Activated T-cell treated with anti-CD3 and anti-CD28 coated beads, Interleukin-2, amount 50 U/mL, for 72 hours (primary cell): ENCODE results near the gene UNC45B. TPM values are rescaled to one million over a fixed set of nuclear protein-coding genes. Genes with fewer than 3 reads are reported as not detected.
"Not testable (repeated sequence)": the region's sequence is repeated elsewhere in the genome, so short reads cannot be mapped to it uniquely, and the experiment has no call there.

ENCODE experiments used
- ATAC-seq, 2 donors: fragments of 150-1000 bp; cut with Tn5 transposase; replicated peaks in 1 of 2; 2 replicates each; pipeline ENCODE4 v1.10.0; 2021; ENCODE audit warnings: moderate library complexity in 2 of 2, mild to moderate bottlenecking in 1 of 2
- DNase-seq, 2 donors: peaks; one replicate each; pipeline ENCODE4 v3.0.0; 2021 to 2022; ENCODE audit warnings: mixed read lengths in 1 of 2
- H3K27ac Mint-ChIP-seq: one replicate; pipeline ENCODE4 v1.8.0; 2022; ENCODE audit warnings: mild to moderate bottlenecking, moderate library complexity, mixed read lengths
- H3K27me3 Mint-ChIP-seq: one replicate; pipeline ENCODE4 v1.8.0; 2022; ENCODE audit warnings: low read depth, mixed read lengths
- H3K36me3 Mint-ChIP-seq, 2 donors: one replicate each; pipeline ENCODE4 v1.8.0; 2022; ENCODE audit warnings: mixed read lengths in 2 of 2, mild to moderate bottlenecking in 1 of 2; ENCODE audit not compliant: insufficient read depth in 2 of 2
- H3K4me1 Mint-ChIP-seq: one replicate; pipeline ENCODE4 v1.8.0; 2022; ENCODE audit warnings: low read depth, mixed read lengths
- H3K4me3 Mint-ChIP-seq, 2 donors: one replicate each; pipeline ENCODE4 v1.8.0; 2022; ENCODE audit warnings: mild to moderate bottlenecking in 2 of 2, mixed read lengths in 2 of 2, moderate library complexity in 2 of 2
- H3K9me3 Mint-ChIP-seq, 2 donors: one replicate each; pipeline ENCODE4 v1.8.0; 2022; ENCODE audit warnings: mixed read lengths in 2 of 2
- total RNA-seq, 2 donors: library from RNA; stranded (reverse); gene quantifications; one replicate each; pipeline ENCODE4 v1.2.3, GENCODE V29; 2022

UNC45B gene
- total RNA-seq, 2 donors from 2014 or later = 0.05 to 0.07 TPM

DNA sequence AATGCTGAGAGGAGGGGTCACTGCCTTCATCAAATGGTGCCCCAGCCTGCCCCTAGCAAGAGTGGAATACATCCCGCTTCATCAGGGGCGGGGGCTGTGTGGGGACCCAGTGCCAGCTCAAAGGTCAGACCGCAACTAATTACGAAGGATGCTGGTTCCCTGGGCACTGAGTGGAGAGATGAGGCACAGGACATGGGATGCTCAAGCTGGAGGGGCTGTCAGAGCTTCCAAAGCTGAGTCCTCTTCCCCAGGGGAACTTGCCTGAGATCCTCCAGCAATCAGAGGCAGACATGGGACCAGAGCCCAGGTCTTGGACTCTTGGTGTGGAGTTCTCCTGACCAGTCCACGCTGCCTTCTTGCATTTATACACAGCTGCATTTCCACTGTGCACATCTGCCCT lies 18.9 kb downstream of the UNC45B start:
- Mint-ChIP-seq H3K4me3 (no peak overlapping the region), H3K9me3 (no peaks in the 10 kb centered on the region), H3K27ac (no peak overlapping the region), H3K27me3 (no peaks in the 10 kb centered on the region), H3K4me1 (peaks cover 41% of the 10 kb centered on the region), H3K36me3 (no peaks in the 10 kb centered on the region)
- no peak for ATAC-seq
- no peak for DNase-seq

- DNase-seq = no peak
- H3K4me1 Mint-ChIP-seq = peaks cover 41% of the 10 kb centered on the region
- ATAC-seq = no peak
- no peak overlapping the region for H3K27ac Mint-ChIP-seq
- no peaks in the 10 kb centered on the region for H3K9me3 Mint-ChIP-seq
- H3K27me3 Mint-ChIP-seq = no peaks in the 10 kb centered on the region
- H3K4me3 Mint-ChIP-seq = no peak overlapping the region
- H3K36me3 Mint-ChIP-seq = no peaks in the 10 kb centered on the region
These were observed 19.4 kb downstream of the UNC45B start for GRCh38 chr17:35167046-35167445.

- Mint-ChIP-seq H3K36me3 (no peaks in the 10 kb centered on the region), H3K27me3 (no peaks in the 10 kb centered on the region), H3K9me3 (no peaks in the 10 kb centered on the region), H3K4me3 (no peak overlapping the region), H3K4me1 (peaks cover 41% of the 10 kb centered on the region), H3K27ac (no peak overlapping the region)
- no peak for DNase-seq
- no peak for ATAC-seq
These were observed 20.0 kb downstream of the UNC45B start for GRCh38 chr17:35167666-35168065.

- DNase-seq (no peak), ATAC-seq (no peak)
These were observed 22.3 kb downstream of the UNC45B start for GRCh38 chr17:35169835-35170363.

GRCh38 chr17:35170968-35171771 lies 23.6 kb downstream of the UNC45B start:
- H3K27ac Mint-ChIP-seq = peak overlapping the region; percentile 59
- H3K27me3 Mint-ChIP-seq = no peaks in the 10 kb centered on the region
- H3K36me3 Mint-ChIP-seq = no peaks in the 10 kb centered on the region
- no peaks in the 10 kb centered on the region for H3K9me3 Mint-ChIP-seq
- DNase-seq = peak in 1 of 2 donors; percentile 20
- peak overlapping the region in 1 of 2 donors; percentile 33 for H3K4me3 Mint-ChIP-seq
- ATAC-seq = peak; percentile 74 to 78
- H3K4me1 Mint-ChIP-seq = peaks cover 58% of the 10 kb centered on the region

More at GRCh38 chr17:35169835-35170363, 22.3 kb downstream of the UNC45B start:
- Mint-ChIP-seq H3K4me1 (peaks cover 53% of the 10 kb centered on the region), H3K9me3 (no peaks in the 10 kb centered on the region), H3K27me3 (no peaks in the 10 kb centered on the region), H3K36me3 (no peaks in the 10 kb centered on the region), H3K27ac (no peak overlapping the region), H3K4me3 (no peak overlapping the region)

DNA sequence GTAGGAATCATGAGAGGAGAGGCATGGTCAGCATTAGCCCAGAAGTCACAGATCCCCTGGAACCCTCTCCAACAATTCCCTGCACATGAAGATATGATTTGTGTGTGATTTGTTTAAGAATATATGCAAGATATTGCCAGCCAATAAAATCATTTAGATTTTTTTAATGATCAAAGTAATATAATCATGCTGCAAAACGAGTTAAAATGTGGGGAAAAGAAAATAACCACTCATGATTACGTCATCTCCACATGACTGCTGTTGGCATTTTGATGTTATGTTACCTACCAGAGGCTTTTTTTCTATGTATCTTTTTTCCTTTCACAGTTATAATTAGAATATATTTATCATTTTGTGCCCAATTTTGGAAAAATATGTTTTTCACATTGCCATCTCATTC lies 24.2 kb downstream of the UNC45B start:
- ATAC-seq = peak; percentile 42 to 53
- Mint-ChIP-seq H3K9me3 (no peaks in the 10 kb centered on the region), H3K27me3 (no peaks in the 10 kb centered on the region)

GRCh38 chr17:35172321-35172720 lies 24.7 kb downstream of the UNC45B start:
- ATAC-seq, H3K9me3 Mint-ChIP-seq, H3K27me3 Mint-ChIP-seq, DNase-seq, H3K27ac Mint-ChIP-seq, H3K36me3 Mint-ChIP-seq: not testable (repeated sequence)
- Mint-ChIP-seq H3K4me1 (peaks cover 69% of the 10 kb centered on the region), H3K4me3 (peak overlapping the region in 1 of 2 donors; percentile 22)

More for the DNA sequence above, 24.2 kb downstream of the UNC45B start:
- no peak for DNase-seq
- peaks cover 64% of the 10 kb centered on the region for H3K4me1 Mint-ChIP-seq
- H3K4me3 Mint-ChIP-seq = peak overlapping the region in 1 of 2 donors; percentile 33
- H3K36me3 Mint-ChIP-seq = no peaks in the 10 kb centered on the region
- peak overlapping the region; percentile 59 for H3K27ac Mint-ChIP-seq

DNA sequence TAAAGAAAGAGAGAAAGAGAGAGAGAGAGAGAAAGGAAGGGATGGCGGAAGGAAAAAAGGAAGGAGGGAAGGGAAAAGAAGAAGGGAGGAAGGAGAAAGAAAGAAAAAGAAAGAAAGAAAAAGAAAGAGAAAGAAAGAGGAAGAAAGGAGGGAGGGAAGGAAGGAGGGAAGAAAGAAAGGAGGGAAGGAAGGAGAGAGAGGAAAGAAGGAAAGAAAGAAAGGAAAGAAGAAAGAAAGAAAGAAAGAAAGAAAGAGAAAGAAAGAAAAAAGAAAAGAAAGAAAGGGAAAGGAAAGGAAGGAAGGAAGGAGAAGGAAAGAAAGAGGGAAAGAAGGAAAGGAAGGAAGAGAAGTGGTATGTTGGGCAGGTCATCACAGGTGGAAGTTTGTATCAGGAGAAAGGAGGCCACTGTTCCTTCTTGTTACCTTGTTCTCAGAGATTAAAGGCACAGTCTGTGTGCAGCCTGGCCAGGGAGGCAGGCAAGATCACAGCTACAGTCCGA lies 27.3 kb downstream of the UNC45B start:
- ATAC-seq (no peak), DNase-seq (no peak)
- Mint-ChIP-seq H3K36me3 (peaks cover 4 to 6% of the 10 kb centered on the region in 2 donors), H3K9me3 (peaks cover 2 to 5% of the 10 kb centered on the region in 2 donors), H3K4me3 (no peak overlapping the region), H3K27ac (no peak overlapping the region), H3K27me3 (no peaks in the 10 kb centered on the region), H3K4me1 (peaks cover 70% of the 10 kb centered on the region)

- no peaks in the 10 kb centered on the region for H3K27me3 Mint-ChIP-seq
- no peak overlapping the region for H3K27ac Mint-ChIP-seq
- no peak for DNase-seq
- no peak overlapping the region for H3K4me3 Mint-ChIP-seq
- H3K9me3 Mint-ChIP-seq = peaks cover 2 to 5% of the 10 kb centered on the region in 2 donors
- H3K4me1 Mint-ChIP-seq = peaks cover 76% of the 10 kb centered on the region
- ATAC-seq = no peak
- H3K36me3 Mint-ChIP-seq = peaks cover 4 to 6% of the 10 kb centered on the region in 2 donors
These were observed 28.2 kb downstream of the UNC45B start for GRCh38 chr17:35175638-35176415.

GRCh38 chr17:35176897-35177296 lies 29.3 kb downstream of the UNC45B start:
- H3K27me3 Mint-ChIP-seq = no peaks in the 10 kb centered on the region

DNA sequence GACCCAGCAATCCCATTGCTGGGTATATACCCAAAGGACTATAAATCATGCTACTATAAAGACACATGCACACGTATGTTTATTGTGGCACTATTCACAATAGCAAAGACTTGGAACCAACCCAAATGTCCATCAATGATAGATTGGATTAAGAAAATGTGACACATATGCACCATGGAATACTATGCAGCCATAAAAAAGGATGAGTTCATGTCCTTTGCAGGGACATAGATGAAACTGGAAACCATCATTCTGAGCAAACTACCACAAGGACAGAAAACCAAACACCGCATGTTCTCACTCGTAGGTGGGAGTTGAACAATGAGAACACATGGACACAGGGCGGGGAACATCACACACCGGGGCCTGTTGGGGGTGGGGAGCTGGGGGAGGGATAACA lies 31.8 kb downstream of the UNC45B start:
- not testable (repeated sequence) for H3K27me3 Mint-ChIP-seq, ATAC-seq, H3K36me3 Mint-ChIP-seq, H3K27ac Mint-ChIP-seq, DNase-seq, H3K4me3 Mint-ChIP-seq, H3K9me3 Mint-ChIP-seq
- H3K4me1 Mint-ChIP-seq = peaks cover 68% of the 10 kb centered on the region

More at GRCh38 chr17:35176897-35177296, 29.3 kb downstream of the UNC45B start:
- DNase-seq (no peak), ATAC-seq (no peak)
- peaks cover 67% of the 10 kb centered on the region for H3K4me1 Mint-ChIP-seq
- H3K9me3 Mint-ChIP-seq = peaks cover 2 to 5% of the 10 kb centered on the region in 2 donors
- no peak overlapping the region for H3K4me3 Mint-ChIP-seq
- peak overlapping the region; percentile 99 for H3K27ac Mint-ChIP-seq
- peaks cover 4 to 6% of the 10 kb centered on the region in 2 donors for H3K36me3 Mint-ChIP-seq

DNA sequence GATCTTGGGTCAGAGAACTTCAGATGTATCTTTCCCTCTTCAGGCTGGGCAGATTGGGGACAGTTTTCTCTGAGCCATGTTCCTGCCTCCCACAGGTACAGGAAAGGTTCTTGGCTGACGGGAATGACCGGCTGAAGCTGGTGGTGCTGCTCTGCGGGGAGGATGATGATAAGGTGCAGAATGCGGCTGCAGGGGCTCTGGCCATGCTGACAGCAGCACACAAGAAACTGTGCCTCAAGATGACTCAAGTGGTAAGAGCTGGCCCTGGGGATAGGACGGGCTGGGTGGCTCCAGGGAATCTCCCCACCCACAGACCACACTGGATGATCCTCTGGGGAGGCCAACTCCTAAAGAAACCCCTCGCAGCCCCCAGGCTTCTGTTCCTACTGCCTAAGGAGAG lies 35.7 kb downstream of the UNC45B start:
- Mint-ChIP-seq H3K36me3 (peaks cover 4 to 6% of the 10 kb centered on the region in 2 donors), H3K9me3 (peaks cover 0 to 5% of the 10 kb centered on the region in 2 donors), H3K4me3 (no peak overlapping the region), H3K4me1 (peaks cover 66% of the 10 kb centered on the region), H3K27me3 (no peaks in the 10 kb centered on the region), H3K27ac (no peak overlapping the region)
- DNase-seq (no peak), ATAC-seq (peak; percentile 47 to 56)

DNA sequence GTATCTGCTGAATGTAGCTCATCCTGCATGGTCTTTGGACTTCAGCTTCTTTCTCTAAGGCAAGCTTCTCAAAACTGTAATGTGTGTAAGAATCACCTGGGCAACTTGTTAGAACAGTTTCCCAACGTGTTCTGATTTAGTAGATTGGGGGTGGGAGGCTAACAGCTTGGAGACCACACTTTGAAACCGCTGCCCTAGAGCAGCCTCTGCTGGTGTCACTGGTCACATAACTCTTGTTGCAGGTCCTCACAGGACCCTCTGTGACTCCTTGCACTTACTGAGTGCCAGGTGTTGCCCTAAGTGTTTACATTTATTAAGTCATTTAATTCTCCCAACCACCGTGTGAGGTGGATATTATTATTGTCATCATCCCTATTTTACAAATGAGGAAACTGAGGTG lies 36.7 kb downstream of the UNC45B start:
- ATAC-seq = no peak
- H3K27me3 Mint-ChIP-seq = no peaks in the 10 kb centered on the region
- H3K27ac Mint-ChIP-seq = no peak overlapping the region
- DNase-seq = no peak
- H3K4me1 Mint-ChIP-seq = peaks cover 71% of the 10 kb centered on the region
- H3K4me3 Mint-ChIP-seq = no peak overlapping the region
- peaks cover 0 to under 1% of the 10 kb centered on the region in 2 donors for H3K9me3 Mint-ChIP-seq
- peaks cover 0 to 2% of the 10 kb centered on the region in 2 donors for H3K36me3 Mint-ChIP-seq
